GM12873 (cell line): Measurements from ENCODE around the gene GIMAP5.

ENCODE experiments used
- TF ChIP-seq, protein P1 (sequence below): IDR thresholded peaks from 2 replicates; pipeline ENCODE4 v1.5.1; 2012; ENCODE audit warnings: low read depth, mild to moderate bottlenecking, moderate library complexity, low read length, control low read depth; ENCODE audit not compliant: insufficient read depth; ENCODE audit errors: missing control alignments

Gene GIMAP5

DNA sequence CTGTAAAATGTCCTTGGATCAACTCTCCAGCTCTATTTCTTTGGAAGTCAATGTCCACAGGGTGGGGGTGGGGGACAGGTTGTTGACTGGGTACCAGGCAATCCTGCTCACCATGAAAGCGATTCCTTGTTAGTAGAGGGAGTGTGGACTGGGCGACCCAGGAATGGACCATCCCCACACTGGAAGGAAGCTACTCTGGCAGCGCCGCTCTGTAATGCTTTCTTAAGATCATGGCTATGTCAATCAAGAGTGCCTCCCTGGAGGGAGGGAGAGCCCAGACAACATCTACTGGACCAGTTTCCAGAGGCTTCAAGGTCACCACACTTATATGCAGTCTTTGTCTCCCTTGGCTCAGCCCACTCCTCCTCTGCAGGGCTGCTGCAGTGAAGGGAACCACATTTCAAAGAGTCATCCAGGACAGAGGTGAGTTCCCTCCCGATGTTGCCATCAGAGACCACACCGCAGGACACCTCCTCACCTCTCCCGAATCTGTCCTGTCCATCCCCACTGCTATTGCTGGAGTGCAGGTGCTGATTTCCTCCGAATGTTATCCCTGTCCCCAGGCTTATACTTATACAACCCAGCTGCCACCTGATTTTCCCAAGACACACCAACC is 6.9 kb downstream of the GIMAP5 start:
- TF ChIP-seq, protein P1, sequence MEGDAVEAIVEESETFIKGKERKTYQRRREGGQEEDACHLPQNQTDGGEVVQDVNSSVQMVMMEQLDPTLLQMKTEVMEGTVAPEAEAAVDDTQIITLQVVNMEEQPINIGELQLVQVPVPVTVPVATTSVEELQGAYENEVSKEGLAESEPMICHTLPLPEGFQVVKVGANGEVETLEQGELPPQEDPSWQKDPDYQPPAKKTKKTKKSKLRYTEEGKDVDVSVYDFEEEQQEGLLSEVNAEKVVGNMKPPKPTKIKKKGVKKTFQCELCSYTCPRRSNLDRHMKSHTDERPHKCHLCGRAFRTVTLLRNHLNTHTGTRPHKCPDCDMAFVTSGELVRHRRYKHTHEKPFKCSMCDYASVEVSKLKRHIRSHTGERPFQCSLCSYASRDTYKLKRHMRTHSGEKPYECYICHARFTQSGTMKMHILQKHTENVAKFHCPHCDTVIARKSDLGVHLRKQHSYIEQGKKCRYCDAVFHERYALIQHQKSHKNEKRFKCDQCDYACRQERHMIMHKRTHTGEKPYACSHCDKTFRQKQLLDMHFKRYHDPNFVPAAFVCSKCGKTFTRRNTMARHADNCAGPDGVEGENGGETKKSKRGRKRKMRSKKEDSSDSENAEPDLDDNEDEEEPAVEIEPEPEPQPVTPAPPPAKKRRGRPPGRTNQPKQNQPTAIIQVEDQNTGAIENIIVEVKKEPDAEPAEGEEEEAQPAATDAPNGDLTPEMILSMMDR = no peak

DNA sequence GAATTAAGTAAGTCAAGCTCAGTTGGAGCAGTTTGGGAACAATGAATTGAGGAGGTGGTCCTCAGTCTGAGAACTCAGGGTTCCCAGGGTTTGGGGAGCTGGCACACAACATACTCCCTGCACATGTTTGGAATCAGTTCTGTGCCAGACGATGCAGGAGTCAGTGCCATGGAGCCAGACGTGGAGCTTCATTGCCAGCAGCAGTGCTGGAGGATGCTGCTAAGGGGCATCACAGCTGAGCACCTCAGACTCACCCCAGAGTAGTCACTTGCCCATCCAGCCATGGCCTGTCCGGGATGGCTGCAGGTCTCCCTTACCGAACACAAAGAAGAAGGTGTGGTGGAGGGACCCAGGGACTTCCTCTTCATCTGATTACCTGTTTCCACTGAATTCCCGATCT is 7.9 kb downstream of the GIMAP5 start:
- TF ChIP-seq, protein P1 = no peak

DNA sequence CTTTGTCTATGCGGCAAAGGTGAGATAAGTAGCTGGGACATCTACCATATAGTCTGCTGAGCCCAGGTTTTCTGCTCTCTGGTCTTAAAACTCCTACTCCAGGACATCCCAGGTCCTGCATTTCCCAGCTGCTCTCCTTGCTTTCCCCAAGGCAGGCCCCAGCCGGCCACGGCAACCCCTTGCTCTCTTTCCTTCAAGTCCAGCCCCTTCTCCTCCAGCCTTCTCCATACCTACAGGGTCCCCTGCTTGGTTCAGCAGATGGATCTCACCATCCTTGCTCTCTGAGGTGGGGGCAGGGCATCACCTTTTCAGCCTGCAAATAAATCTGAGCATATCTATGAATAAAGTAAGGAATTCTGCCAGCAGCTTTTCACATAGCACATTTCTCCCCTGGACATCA is 8.7 kb downstream of the GIMAP5 start:
- TF ChIP-seq, protein P1 = no peak

DNA sequence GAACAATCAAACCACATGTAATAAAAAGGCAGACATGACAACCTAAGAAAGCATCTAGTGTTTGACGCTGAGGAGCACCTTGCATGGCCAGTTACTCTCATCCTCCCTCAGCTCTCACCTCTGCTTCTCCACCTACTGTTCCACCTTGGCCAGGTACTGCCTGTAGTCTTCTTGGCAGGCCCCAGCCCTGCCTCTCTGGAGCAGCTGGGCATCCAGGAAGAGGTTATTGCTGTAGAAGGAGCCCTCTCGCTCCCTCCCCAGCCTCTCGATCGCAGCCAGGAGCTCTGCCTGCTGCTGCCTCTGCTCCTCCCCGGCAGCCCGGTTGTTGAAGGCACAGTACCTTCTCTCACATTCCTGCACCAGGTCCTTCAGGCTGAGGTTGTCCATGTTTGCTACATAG is 9.7 kb downstream of the GIMAP5 start:
- TF ChIP-seq, protein P1 = no peak

DNA sequence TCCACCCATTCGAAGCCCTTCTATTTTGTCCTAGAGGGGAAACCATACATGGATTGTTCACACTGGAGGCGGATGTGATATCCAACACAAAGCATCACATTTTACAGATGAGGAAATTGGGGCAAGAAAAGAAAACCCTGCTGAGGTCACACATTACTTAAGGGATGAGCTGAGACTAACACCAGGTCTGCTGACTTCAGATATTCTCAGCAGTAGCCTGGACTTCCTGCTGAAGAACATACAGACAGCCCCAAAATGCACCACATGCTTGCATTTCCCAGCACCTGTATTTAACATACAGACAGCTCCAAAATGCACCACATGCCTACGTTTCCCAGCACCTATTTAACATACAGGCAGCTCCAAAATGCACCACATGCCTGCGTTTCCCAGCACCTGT is 11.2 kb downstream of the GIMAP5 start:
- TF ChIP-seq, protein P1 = no peak

DNA sequence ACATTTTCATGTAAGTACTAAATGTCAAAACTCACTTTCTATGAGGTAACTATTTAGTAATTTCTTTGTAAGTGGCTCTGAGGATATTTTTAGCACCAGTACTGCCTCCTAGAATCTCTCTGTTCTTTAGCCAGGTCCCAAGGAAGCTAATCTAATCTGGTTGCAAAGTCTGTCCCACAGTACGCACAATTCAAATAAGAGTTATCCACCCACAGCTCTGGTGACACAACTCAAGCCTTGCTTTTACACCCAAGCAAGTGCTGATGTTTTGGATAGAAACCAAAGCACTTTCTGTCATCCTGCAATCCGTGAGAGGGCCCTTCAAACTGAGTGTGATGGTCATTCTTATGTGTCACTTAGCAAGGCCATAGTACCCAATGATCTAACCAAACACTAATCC is 14.5 kb downstream of the GIMAP5 start:
- TF ChIP-seq, protein P1 = no peak

DNA sequence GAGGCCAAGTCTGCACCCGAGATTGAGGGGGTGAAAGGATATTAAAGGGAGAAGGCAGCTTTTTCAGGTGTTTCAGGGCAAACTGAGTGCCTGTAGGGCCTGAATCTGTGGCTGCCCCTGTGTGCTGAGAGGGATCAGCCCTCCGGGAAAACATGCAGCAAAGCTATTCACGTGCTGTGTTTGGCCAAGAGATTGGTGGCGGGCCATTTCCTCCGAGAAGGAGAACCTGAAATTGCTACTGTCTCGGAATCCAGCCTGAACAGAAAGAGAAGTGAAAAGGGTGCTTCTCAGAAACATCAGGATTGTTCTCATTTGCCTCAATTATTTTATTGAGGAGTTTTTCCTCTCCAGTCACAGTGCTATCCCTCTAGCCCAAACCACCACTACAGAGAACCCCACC is 16.0 kb downstream of the GIMAP5 start:
- TF ChIP-seq, protein P1 = no peak
